HG03460 (cell line): ENCODE data around the gene MDN1.
"Not testable (repeated sequence)": the region's sequence is repeated elsewhere in the genome, so short reads cannot be mapped to it uniquely, and the experiment has no call there.

Experiments used
- ATAC-seq: cut with Tn5 transposase; IDR thresholded peaks from one replicate; pipeline ENCODE4 v1.9.1; 2021; ENCODE audit not compliant: unreplicated experiment

The MDN1 gene

DNA sequence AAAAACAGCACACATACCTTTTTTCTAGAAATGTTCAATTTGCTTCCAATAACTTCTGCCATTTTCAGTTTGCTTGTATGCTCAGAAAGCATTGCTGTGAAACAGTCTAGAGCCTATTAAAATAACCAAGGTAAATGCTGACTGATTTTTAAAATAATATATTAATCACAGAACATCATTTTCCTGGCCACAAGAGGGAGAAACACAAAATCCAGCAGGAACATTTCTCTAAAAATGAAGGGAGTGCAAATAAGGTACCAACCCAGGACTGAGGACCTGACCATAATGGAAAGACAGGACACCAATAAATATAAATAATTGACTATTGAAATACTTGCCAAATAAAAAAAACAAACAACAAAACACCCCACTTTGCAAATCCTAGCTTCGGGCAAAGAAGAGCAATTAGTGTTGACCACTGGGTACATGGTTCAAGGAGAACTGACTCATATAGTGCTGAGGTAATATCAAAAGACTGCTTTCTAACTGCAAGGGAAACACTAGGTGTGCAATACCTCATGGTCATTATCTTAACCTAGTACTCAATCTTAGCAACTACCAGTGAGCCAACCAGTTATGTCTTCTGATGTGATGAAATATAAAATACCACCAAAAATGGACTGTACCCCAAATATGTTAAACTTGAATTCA, 42.9 kb downstream of the MDN1 start:
- no peak for ATAC-seq

DNA sequence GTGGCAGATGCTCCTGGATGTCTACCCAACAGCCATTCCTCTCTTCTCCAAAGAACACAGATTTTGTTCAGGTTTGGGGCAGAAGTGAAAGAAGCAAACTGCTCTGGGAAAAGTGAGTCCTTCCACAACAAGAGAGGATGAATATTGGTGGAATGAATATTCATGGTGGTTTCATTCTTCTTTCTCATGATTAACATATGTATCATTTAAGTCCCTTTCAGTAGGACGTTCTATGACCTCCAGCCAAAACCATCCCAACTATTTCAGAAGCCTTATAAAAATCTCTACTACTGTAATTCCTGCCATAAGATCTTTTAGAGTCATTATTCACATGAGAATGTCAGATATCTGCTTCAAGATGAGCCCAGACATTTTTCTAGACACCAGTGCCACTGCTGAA, 44.4 kb downstream of the MDN1 start:
- ATAC-seq = no peak

DNA sequence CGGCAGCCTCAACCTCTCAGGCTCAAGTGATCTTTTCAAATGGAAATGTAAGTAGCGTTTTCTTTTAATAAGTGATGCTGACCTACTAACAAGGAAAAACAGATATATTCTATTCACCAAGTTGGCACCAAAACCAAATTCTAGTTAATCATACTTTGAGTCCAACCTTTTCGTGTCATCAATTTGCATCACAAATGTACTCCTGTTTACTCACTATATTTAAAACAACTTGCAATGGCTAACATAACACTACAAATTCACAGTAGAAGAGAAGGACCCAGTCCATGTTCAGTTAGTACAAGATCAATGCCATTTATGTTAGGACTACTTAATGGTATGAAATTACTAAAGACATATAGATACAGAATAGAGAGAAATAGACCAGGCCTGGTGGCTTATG, 50.0 kb downstream of the MDN1 start:
- no peak for ATAC-seq

DNA sequence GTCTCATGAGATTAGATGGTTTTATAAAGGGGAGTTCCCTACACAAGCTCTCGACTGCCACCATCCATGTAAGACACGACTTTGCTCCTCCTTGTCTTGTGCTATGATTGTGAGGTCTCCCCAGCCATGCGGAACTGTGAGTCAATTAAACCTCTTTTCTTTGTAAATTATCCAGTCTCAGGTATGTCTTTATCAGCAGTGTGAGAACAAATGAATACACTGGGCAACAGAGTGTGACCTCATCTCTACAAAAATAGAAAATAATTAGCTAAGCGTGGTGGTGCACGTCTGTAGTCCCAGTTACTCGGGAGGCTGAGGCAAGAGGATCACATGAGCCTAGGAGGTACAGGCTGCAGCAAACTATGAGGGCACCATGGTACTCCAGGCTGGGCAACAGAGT, 51.3 kb downstream of the MDN1 start:
- no peak for ATAC-seq

DNA sequence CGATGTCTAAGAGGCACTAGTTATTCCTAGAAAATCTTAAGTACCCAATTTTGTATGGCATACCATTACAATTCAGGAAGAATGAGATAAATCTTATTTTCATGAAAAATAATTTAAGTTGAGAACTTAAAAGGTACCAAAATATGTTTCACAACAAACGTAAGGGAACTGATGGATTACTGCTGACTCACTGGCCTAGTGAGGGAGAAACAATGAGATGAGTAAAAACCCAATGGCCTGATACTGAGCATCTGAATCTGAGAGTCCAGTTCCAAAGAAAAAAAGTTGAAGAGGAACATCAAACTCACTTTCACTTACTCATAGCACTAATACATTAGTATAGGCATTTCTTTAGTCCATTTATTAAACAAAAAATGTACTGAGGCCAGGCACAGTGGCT, 56.0 kb downstream of the MDN1 start:
- no peak for ATAC-seq

DNA sequence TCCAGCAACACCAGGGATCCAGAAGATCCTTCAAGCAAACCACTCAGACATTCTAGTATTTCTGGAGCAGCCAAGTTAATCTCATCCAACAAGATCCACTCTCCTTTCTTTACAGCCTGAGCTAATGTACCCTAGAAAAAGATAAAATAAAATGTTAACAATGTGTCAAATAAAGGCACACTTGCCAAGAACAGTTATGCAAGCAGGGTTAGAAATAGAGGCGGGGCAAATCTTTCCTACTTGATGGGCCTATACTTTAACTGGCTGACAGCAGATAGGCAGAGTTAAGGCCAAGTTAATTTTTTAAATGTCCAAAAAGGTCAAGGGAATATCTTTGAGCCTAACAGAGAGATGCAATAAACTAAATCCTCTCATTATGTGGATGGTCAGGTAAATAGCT, 60.8 kb downstream of the MDN1 start:
- no peak for ATAC-seq

DNA sequence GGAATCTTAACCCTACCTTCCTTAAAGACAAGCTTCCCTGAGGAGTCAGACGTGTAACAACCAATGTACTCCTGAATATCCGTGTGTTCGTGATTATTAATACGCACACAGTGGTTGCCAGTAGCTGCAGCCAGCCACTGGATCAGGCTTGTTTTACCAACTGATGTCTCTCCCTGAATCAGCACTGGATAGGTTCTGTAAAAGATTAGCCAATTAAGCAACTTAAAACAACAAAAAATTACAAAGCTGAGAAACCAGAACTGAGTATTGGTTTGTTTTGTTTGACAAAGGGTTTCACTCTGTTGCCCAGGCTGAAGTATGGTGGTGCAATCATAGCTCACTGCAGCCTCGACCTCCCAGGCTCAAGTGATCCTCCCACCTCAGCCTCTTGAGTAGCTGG, 69.3 kb downstream of the MDN1 start:
- ATAC-seq = no peak

DNA sequence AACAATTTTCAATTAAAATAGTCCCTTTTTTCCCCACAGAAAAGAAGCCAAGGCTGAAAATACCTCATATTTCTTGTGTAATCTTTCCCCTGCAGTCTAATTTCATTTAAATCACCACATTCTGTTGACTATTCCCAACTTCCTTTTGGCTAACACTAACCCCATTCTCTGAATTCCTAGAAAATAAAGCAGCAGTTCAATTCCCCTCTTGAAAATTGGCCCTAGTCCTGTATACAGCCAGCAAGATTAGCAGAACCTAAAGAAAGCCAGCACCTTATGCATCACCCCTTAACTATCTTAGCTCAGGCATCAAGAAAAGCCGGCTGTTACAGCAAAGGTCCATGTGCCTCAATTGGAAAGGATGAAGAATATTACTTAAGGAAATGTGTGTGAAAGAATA, 69.7 kb downstream of the MDN1 start:
- no peak for ATAC-seq

DNA sequence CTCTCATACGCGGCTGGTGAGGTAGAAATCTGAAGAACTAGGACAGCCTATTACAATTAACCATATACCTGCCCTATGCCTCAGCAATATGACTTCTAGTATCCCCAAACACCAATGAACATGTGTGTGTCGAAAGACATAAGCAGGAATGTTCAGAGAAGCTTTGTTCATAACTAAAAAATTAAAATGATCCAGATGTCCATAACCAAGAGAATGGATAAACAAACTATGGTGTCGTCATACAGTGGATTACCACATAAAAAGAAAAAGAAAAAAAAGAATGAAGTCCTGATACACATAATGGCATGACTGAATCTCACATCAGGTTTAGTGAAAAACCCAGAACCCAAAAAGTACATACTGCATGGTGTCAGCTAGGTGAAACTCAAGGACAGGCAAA, 73.9 kb downstream of the MDN1 start:
- ATAC-seq = no peak

DNA sequence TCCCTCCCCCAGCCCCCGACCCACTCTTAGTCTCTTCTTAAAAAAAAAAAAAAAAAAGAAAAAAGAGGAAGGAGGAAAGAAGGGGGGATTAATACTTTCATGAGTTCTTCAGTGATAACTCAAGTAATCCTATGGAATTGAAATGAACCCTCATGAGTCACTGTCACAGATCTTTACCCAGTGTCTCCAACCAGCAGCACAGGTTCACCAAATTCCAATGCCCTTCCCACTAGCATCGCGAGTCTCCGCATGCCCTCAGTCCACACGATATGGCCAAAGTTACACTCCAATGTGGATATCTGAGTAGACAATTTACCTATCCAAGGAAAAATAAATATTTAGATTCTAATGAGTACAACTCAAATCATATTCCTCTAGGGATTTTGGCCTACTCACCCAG, 74.5 kb downstream of the MDN1 start:
- no peak for ATAC-seq

DNA sequence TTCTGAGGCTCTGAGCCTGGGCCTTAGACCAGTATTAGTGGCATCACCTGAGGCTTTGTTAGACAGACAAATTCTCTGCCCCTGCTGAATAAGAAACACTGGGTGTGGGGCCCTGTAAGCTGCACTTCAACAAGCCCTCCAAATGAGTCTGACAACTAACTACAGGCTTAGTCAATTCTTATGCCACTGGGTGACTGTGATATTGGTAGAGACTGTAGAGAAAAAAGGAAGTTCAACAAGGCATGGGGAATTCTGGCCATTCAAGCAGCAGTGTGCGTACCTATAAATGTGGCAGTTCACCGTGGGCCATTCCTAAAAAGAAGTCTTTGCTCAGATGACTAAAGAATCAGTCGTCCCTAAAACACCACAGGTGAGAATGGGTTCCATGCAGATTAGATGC, 82.7 kb downstream of the MDN1 start:
- no peak for ATAC-seq

DNA sequence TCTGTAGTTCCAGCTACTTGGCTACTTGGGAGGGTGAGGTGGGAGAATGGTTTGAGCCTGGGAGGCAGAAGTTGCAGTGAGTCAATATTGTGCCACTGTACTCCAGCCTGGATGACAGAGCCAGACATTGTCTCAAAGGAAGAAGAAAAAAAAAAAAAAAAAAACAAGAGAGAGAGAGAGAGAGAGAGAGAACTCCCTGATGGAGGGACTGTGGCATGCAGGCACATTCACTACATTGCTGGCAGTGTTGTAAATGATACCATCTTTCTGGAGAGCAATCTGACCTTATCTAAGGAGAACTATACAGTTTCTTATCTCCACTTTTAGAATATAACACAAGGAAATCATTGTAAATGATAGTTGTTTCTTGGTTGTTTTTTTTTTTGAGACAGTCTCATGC, 85.1 kb downstream of the MDN1 start:
- ATAC-seq = no peak

DNA sequence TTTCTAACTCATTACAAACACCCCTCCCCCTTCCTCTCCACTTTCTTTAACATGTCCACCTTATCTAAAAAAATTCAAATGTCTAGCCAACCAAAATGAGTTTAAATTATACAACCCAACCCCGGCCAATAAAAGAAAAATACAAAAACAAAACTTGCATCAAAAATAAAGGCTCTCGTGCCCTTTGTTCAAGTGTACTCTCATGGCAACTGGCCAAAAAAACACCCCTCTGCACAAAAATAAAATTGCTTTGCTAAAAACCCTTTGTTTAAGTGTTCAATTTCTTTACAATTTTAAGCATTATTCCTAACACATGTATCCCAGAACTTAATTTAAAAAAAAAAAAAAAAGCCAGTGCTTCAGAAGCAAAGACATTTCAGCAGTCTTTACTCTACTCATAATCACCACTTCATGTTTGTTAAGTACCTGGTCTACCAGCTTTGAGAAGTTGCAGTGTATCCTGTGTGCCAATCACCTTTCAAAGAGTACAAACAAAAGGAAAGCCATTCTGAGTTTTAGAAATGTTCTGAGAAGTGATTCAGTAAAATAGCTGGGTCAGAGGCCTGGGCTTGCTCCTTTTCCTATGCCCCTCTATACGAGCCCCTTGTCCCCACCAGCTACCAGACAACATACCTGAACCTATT, 87.5 kb downstream of the MDN1 start:
- ATAC-seq = no peak

DNA sequence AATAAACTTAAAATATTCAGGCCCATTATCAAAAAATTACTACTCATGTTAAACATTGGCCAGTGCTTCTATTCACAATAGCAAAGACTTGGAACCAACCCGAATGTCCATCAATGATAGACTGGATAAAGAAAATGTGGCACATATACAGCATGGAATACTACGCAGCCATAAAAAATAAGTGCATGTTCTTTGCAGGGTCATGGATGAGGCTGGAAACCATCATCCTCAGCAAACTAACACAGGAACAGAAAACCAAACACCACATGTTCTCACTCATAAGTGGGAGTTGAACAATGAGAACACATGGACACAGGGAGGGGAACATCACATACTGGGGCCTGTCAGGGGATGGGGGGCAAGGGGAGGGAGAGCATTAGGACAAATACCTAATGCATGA, 88.3 kb downstream of the MDN1 start:
- ATAC-seq = not testable (repeated sequence)

DNA sequence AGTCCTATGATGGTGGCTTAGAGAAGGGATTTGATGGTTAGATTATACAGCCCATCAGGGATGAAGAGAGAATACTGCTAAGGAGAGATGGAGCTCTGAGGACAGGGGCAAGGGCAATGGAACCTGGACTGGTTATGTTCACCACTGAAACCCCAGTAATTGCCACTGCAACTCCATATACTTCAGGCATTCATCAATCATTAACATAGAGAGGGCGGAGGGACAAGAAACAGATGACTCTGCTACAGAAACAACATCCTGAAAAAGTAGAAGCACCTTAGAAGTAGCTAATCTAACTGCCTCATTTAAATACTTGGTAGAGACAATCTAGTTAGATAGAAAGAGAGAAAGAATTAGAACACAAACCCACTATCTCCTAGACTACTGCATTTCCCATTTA, 89.8 kb downstream of the MDN1 start:
- peak; percentile 84 for ATAC-seq

DNA sequence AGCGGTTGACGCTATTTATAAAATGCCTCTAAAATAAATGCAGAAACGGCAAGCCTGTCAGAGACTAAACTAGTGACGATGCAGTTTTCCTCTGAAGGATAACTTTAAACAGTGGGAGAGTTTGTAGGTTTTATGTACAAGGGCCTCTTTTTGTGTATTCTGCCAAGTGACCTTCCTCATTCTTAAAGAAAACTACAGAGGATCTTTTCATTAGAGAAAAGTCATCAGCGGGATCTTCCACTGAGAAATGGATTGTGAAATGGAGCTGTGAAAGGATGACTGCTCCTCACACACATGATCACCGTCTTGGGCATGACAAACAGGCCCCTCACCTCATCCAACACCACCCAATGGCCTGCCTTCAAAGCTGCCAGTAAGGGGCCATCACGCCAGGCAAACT, 92.1 kb downstream of the MDN1 start:
- no peak for ATAC-seq

DNA sequence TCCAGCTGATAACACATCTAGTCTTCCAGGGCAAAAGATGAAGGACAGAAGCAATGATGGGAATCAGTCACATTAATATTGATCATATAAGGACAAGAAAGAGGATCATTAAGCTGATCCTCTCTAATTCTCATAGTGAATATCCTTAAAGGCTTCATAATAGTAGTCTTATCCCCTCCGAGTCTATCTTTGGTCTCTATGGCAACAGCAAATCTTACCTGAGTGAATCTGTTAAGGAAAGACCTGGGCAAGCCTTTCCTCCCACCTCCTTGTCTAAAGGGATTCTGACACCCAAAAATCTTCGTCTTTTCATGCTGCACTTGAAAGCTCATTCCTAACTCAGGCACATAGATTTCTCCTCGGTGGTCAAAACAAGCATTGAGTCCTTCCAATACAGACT, 94.6 kb downstream of the MDN1 start:
- no peak for ATAC-seq

DNA sequence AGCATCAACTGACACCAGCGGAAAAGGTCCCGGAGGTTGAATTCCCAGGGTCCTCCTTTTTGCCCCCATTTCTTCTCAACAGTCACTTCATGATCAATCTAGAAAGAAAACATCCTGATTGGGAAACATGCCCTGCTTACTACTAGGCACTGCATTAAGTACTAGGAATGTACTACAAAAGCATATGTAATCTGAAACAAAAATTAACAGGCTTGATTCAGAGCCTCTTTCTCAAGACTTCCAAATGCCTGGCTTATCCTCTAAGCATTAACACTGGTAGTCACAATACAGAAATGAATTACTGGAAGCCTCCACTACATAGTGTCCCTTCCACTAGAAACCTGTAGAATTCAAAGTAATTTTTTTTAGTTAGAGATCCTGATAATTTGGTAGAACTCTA, 96.5 kb downstream of the MDN1 start:
- no peak for ATAC-seq

DNA sequence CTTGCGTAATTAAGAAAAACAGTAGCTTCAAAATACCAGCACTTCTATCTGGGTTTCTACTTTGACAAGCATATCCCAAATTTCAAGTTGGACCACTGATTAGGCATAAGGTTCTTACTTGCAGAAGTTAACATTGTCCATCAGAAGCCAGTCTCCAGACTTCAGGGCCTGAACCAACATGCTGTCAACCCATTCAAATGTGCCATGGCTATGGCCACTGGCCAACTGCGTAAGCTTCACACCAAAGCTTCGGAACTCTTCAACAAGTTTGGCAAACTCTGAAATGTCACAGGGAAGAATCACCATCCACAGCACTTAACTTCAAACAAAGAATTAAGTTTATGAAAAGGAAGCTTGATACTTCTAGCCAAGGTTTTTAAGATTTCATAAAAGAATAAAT, 103.1 kb downstream of the MDN1 start:
- no peak for ATAC-seq

DNA sequence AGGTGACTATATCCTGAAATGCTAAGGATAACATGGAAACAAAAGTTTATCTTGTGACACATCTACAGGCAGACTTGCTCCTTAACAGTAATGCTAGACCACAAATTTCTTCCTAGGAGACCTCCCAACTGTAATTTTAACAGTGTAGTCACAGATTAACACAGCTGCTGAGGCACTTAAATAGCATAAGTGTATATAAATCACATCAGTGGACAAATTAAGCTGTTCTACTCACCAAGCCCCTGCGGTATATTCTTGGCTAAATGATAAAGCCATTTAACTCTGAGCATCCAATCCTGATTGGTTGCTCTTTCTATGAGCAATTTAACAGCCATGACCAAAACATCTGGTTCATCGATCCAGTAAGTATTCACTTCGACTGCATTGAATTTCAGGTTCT, 107.8 kb downstream of the MDN1 start:
- ATAC-seq = no peak

DNA sequence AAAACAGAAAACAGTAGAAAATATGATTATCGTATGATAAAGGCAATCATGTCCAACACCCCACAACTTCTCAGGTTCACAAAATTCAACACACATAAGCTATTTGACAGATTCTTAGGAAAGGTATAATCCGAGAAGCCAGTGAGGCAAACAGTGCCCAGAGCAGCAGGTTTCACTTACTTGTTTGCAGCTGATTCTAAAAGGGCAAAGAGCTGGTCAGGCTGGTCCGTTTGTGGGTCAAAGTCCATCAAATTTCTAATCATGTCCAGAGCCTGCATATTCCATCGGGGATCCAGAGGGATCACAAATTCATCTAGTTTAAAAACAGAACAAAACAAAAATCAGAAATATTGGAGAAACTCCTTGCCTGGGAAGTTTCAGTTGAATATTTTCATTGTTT, 111.3 kb downstream of the MDN1 start:
- ATAC-seq = no peak

DNA sequence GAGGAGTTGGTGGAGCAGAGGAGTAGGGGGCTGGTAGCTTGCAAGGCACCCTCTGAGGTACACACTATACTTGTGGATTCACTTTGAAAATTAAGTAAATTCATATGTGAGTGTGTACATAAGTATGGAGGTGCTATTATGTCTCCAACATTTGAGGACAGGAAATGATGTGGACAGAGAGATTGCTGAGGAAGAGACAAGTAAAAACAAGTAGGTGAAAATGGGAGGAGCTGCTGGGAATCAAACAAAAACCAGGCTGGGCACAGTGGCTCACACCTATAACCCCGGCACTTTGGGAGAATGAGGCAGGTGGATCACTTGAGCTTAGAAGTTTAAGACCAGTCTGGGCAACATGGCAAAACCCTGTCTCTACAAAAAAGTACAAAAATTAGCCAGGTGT, 111.8 kb downstream of the MDN1 start:
- ATAC-seq = no peak

DNA sequence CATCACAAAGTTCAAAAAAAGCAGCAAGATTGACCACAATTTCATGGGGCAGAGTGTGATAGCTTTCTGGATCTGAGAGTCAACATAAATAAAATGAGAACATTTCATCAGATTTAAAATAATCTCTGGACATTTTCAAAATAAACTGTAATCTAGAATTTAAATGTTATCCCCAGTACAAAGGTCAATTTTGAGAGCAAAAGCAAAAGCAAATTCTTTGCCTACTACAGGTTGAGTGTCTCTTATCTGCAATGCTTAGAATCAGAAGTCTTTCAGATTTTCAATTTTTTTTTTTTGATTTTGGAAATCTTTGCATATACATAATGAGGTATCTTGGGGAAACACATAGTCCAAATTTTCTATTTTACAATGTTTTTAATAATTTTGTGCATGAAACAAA, 113.5 kb downstream of the MDN1 start:
- ATAC-seq = no peak
